Endothelial cell of umbilical vein (primary cell): Measurements from ENCODE around the gene POGLUT3.

Source experiments
- POLR2AphosphoS5 ChIP-seq: IDR thresholded peaks from 2 replicates; pipeline ENCODE4 v1.6.1; 2012; ENCODE audit warnings: low read depth, mild to moderate bottlenecking, control low read depth, low read length, moderate library complexity; ENCODE audit not compliant: insufficient read depth
- TF ChIP-seq, protein P1 (sequence below), 2 donors: IDR thresholded peaks; 1 replicate in 1 of 2; 2 replicates in 1 of 2; pipeline ENCODE4 v1.5.1; 2011; ENCODE audit warnings: low read length in 2 of 2, mild to moderate bottlenecking in 2 of 2, moderate library complexity in 2 of 2, control low read depth in 1 of 2, inconsistent platforms in 1 of 2, low read depth in 1 of 2; ENCODE audit not compliant: insufficient read depth in 1 of 2; ENCODE audit errors: extremely low read depth in 1 of 2
- TF ChIP-seq, protein P2 (sequence below): IDR thresholded peaks from 2 replicates; pipeline ENCODE4 v1.6.1; 2011; ENCODE audit not compliant: insufficient read depth, insufficient read length

DNA sequence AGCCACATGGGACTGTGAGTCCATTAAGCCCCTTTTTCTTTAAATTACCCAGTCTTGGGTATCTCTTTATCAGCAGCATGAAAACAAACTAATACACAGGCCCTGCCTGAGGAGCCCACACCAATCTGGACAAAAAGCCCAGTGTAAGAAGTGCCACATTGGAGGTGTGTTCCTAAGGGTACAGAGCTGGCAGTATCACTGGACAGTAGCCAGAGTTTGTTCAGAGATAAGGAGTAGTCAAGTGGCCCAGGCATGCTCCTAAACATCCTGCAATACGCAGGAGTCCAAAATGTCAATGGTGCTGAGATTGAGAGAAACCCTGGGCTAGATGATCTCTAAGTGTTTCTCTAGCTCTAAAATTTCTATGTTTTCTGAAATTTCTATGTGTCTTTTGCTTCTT is 27.0 kb upstream of the POGLUT3 start:
- TF ChIP-seq, protein P1, sequence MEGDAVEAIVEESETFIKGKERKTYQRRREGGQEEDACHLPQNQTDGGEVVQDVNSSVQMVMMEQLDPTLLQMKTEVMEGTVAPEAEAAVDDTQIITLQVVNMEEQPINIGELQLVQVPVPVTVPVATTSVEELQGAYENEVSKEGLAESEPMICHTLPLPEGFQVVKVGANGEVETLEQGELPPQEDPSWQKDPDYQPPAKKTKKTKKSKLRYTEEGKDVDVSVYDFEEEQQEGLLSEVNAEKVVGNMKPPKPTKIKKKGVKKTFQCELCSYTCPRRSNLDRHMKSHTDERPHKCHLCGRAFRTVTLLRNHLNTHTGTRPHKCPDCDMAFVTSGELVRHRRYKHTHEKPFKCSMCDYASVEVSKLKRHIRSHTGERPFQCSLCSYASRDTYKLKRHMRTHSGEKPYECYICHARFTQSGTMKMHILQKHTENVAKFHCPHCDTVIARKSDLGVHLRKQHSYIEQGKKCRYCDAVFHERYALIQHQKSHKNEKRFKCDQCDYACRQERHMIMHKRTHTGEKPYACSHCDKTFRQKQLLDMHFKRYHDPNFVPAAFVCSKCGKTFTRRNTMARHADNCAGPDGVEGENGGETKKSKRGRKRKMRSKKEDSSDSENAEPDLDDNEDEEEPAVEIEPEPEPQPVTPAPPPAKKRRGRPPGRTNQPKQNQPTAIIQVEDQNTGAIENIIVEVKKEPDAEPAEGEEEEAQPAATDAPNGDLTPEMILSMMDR (IDR thresholded peaks at IDR 0.05; ENCODE audit: extremely low read depth in 1 of 2, insufficient read depth in 1 of 2, low read depth in 1 of 2, low read length in 2 of 2) = no peak
- TF ChIP-seq, protein P2, sequence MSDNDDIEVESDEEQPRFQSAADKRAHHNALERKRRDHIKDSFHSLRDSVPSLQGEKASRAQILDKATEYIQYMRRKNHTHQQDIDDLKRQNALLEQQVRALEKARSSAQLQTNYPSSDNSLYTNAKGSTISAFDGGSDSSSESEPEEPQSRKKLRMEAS = no peak
- no peak for TF ChIP-seq POLR2AphosphoS5
